NCI-H1048 (cell line): ENCODE measurements around the gene TMEM8B.
A peak's percentile ranks its signal among the peaks of the same experiment; 100 is the strongest.

Source experiments
- DNase-seq: peaks from one replicate; lab custom pipeline; 2025; lab: John Stamatoyannopoulos, UW

Gene TMEM8B

DNA sequence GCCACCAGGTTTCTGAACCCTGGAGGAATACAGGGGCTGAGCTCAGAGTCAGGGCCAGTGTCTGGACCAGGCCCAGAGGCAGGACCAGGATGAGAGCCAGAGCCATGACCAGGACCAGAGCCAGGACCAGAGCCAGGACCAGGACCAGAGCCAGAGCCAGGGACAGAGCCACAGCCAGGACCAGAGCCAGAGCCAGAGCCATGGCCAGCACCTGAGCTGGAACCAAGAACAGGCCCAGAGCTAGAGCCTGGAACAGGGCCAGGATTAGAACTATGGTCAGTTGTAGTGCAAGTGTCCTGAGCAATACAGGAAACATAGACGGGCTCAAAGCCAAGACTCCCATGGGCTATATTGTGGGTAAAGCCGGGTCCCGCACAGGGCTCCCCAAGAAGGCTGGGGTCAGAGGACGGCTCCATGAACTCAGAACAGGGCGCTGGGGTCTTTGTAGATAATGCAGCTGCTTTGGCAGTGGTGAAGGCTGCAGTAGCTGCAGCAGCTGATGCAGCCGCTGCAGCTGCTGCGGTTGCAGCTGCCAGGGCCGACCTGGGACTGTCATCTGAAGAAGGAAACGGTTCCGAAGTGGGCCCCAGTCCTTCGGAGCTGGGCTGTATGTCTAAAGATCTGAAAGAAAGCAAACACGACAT is 17.5 kb upstream of the TMEM8B start:
- no peak for DNase-seq

DNA sequence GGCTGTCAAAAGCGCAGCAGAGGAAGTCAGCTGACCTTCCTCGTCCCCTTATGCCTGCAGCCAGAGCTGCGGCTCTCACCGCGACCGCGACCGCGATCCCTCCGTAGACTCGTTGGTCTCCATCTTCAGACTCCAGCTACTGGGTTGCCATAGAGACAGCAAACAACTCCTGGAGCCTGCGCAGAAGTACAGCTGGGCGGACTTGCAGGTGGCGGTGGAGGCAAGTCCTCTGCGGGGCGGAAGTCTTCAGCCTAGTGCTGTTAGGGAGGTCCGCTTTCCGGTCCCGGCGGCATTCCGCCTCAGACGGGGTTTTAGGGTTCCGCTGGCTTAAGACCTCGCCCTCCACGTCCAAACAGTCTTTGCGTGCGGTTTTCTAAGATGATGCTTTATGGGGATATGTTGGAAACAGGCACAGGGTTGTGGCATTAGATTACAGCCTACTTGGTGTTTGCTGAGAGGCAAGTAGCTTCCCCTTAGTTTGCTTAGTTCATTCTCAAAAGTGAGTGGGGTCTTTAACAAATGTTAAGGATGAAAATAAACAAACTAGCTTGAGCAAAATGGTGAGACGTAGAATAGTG is 16.9 kb upstream of the TMEM8B start, which contains the start of gene SPAG8:
Gene SPAG8 (minus strand): TSS at position 238 of the 578 bp plus-strand sequence. CDS start 115 bp downstream, at position 123.
- peak; percentile 15 for DNase-seq

- DNase-seq, result no peak
Observed at GRCh38 chr9:35813434-35814105, 15.5 kb upstream of the TMEM8B start.

DNA sequence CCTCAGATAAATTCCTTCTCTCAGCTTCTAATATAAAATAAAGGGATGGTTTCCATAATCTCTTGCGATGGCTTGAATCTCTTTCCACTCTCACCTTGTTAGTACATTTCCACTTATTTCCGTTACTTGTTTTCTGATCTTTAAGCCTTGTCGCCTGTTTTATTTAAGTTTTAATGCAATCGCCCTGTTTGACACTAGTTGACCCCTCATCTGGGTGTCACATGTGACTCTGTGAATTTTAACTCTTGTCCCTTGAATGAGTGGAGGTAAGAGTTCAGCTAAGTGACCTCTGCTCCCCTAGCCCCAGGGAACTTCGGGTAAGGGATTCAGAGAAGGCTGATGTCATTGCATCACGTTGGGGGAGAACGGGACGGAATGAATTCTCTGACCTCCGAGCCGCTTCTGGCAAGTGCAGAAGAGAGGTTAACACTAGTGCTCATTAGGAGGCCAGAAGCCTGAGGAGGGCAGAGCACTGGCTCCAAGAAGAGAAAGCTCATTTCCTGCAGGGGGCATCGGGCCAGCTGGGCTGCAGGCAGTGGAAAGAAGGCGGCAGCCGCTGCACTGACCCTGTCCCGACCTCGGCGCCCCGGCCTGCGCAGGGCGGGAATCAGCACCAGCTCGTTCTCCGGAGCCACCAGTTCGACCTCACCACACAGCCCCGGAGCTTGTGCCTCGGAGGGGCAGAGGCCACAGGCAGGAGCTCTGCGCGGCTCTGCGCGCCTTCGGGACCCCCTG is 14.8 kb upstream of the TMEM8B start:
- no peak for DNase-seq

DNA sequence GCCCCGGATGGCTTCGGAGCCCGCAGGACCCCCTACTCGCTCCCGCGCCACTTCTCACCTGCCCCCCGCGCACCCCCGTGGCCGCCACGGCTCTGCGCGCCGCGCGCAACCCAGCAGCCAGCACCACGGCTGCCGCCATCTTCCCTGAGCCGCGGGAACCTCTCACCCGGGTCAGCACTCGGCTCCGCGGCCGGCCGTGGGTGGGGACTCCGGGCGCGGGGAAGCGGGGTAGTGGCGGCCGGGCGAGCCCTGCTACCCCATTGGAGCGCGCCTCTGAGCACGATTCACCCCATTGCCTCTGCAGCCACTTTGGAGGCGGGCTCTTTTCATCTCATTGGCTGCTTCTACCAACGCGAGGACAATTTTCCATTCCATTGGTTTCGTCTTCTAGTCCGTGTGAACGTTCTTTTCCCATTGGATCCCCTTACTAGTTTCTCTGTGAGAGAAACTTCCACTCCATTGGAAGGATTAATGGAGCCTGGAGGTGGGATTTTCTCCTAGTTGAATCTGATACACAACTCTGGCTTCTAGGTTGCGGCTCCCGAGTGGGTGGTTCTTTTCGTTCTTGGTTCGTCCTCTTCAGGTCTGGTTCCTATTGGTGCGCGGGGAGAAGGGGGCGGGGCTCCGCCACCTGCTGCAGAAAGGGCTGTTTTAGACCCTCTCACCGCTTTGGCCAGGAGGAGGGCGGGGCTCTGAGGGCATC is 14.0 kb upstream of the TMEM8B start, which contains the start of gene HINT2:
Gene HINT2 (minus strand): TSS at position 202 of the 703 bp plus-strand sequence. CDS start 63 bp downstream, at position 139.
- DNase-seq, result peak; percentile 98

- DNase-seq, result no peak
Observed at GRCh38 chr9:35816708-35817107, 12.3 kb upstream of the TMEM8B start.

DNA sequence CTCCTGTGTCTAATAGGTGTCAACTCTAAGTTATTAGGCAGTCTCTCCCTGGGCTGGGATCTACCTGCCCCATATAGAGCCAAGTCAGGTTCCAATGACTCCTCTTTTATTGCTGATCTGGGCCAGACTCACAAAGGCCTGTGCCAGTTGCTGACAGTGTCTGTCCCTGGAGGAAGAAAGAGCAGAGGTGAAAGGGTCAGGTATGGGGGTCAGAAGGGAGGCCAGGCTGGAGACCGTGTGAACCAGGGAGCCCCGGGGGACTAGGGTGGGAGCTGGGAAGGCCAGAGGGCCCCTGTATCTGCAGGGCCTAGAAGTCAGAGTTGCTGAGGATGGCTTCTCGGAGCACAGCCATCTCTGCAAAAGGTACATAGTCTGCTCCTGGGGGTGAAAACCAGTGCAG is 10.7 kb upstream of the TMEM8B start:
- no peak for DNase-seq

DNA sequence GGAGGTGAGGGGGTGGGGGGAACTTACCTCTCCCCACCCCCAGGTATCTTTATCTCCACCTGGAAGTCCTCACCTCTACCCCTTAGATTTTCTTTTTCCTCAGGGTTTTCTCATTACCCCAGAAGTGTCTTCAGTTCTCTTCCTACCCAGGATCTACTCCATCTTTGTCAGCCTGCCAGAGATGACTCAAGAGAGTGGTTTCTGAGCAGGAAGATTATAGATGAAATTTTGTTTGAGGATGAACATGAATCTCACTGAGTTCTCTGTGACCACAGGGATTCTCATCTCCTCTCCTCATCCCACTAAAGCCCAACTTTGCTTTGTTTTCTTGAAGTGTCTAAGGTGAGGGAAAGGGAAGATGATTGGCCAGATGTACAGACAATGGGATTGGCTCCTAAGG is 9.0 kb upstream of the TMEM8B start:
- DNase-seq, result no peak

DNA sequence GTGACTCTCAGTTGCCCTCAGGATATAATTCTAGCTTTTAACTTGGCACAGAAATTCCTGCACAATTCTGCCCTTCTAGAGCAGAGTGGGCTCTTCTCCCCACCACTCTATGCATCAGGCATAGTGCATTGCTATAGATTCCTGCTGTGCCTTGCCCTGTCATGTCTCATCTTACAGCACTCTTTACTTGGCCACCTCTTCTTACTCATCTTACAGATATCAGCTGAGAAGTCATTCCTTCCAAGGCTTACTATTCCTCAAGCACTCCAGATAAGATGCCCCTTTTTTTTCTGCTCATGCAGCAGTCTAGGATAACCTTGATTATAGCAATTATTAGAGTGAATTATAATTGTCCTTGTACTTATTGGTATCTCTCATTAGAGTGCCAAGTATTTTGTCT is 6.1 kb upstream of the TMEM8B start:
- DNase-seq, result no peak

- DNase-seq, result peak; percentile 14
Observed at GRCh38 chr9:35826071-35826701, 2.8 kb upstream of the TMEM8B start.

DNA sequence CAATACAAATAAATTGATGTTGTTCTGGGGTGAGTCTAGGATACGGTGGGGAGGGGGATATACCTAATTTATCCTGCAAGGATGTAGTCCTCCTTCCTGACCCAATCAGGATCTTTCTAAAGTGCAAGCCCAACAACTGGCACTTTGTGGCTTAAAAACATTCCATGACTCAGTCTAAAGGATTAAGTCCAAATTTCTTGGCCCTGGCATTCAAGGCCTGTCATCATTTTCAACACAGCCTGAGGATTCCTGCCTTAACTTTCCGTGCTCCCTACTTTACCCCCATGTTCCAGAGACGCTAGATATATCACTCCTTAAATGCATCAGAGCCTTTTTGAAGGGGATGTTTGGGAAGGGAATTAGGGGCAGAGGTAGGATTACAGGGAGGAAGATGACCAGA is 1.5 kb upstream of the TMEM8B start:
- no peak for DNase-seq

DNA sequence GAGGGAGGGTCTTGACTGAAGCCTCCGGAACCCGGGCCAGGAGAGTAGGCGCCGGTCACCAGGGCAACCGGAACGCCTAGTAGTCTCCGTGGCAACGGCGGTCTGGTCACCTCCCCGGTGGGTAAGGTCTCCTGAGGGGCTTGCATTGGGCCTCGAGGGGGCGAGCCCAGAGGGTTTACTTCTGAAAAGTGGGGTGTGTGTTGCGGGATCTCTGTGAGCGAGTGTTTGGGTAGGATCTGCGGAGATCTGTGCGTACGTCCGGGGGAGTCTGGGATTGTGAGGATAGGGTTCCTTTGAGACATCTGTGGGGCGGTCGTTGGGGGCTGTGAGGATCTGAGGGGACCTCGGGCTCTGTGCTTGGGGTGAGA is 328 bp upstream of the TMEM8B start, which contains the start of gene FAM221B:
Gene FAM221B (minus strand): TSS at position 17 of the 368 bp plus-strand sequence. CDS start 2,571 bp downstream, outside the sequence.
- DNase-seq, result no peak

DNA sequence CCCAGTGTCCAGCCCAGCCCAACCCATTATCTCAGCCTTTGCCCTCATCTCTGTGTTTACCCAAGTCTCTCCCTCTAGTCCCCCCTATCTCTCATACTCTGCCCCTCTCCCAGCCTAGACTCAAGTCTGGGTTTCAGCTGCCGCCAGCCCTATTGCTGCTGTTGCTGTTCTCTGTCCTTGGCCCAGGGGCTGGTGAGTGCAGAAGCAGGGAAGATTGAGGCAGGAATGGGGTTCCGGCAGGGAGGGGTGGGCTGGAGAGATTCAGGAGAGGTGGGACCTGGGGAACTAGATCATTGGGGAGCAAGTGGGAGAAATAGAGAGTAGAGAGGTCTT is 702 bp downstream of the TMEM8B start:
- DNase-seq, result no peak

GRCh38 chr9:35831040-35831439 is 2.0 kb downstream of the TMEM8B start:
- DNase-seq, result no peak

DNA sequence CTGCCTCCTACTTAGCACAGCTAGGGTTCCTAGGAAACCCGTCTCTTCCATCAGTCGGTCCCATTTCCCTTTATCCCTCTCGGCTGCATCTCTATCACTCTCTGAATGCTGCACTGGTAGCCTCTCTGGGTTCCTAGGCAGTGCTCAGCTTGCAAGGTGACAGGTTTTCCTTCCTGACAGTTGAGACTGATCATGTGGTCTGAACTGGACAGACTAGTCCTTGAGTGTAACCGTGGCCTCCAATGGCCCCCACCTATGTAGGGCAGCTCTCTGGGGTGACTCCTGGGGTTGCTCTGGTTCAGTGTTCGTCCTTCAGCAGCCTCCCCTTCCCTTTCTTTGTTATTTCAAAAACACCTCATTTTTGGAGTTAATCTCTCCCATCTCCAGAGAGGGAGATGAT is 3.8 kb downstream of the TMEM8B start:
- DNase-seq, result no peak

- DNase-seq, result no peak
Observed at GRCh38 chr9:35834260-35835215, 5.5 kb downstream of the TMEM8B start.

DNA sequence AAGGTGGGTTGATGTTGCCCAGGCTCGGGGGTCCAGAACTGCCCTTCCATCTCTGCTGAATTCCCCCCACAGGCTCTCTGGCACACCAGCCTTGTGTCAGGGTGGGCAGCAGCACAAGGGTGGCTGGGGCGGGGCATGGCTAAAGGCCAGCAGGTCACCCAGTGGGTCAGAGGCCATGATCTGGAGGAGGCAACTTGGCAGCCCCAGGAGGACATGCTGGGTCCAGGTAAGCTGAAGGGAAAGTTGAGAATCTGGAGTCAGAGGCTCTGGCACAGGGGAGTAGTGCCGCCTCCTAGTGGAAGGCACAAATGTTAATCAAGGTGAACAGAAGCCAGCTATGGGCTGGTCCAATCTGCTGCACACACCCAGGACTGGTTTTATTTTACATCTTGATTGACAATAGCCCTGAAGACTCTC is 6.2 kb downstream of the TMEM8B start:
- no peak for DNase-seq

DNA sequence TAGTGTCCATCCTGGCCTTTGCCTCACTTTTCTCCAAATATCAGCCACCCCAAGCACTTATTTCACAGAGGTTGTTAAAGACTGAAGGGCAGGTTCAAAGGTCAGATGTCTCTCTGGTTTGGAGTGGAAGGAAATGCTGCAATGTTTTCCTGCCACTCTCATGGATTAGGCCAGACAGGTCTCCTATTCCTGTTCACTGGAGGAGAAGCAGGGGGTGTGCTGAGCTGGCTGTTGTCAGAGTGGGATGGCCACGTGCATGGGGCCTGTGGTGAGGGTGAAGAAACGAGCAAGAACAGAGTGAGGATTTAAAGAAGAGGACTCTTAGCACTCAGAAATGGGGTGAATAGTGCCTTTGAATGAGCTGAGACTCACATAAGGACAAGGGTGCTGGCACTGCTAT is 6.7 kb downstream of the TMEM8B start:
- no peak for DNase-seq

- DNase-seq, result no peak
Observed at GRCh38 chr9:35836595-35836994, 7.6 kb downstream of the TMEM8B start.

- no peak for DNase-seq
Observed at GRCh38 chr9:35839926-35840325, 10.9 kb downstream of the TMEM8B start.
